22Rv1 (cell line): Measurements from ENCODE around the gene PIK3CD.

Experiments used
- CTCF ChIP-seq: fragments of 450-650 bp; IDR thresholded peaks from 2 replicates; pipeline ENCODE4 v1.5.1; 2017; ENCODE audit warnings: mild to moderate bottlenecking
- ZFX ChIP-seq: fragments of 450-650 bp; IDR thresholded peaks from 2 replicates; pipeline ENCODE4 v1.6.1; 2017; ENCODE audit warnings: antibody characterized with exemption, borderline replicate concordance

- TF ChIP-seq CTCF (no peak), ZFX (no peak)
Measured at GRCh38 chr1:9657521-9658032, 6.0 kb downstream of the PIK3CD start.
